Activated T-helper 1 cell treated with anti-CD3 and anti-CD28 coated beads, Interleukin-2, amount 50 U/mL, for 16 hours (primary cell): ENCODE results near the gene TCF4.

Source experiments
- DNase-seq, 2 donors: peaks; one replicate each; pipeline ENCODE4 v3.0.0-alpha.2; 2020; ENCODE audit warnings: low read depth in 1 of 2, low spot score in 1 of 2

Gene TCF4

GRCh38 chr18:55547705-55548056, 40.3 kb downstream of the TCF4 start:
- DNase-seq, result no peak

GRCh38 chr18:55546851-55547704, 40.9 kb downstream of the TCF4 start:
- no peak for DNase-seq

- no peak for DNase-seq
Measured at GRCh38 chr18:55544014-55544413, 44.0 kb downstream of the TCF4 start.

- DNase-seq, result no peak
Measured at GRCh38 chr18:55543130-55543704, 44.8 kb downstream of the TCF4 start.

GRCh38 chr18:55541571-55541970, 46.4 kb downstream of the TCF4 start:
- no peak for DNase-seq

- no peak for DNase-seq
Measured at GRCh38 chr18:55539240-55539639, 48.8 kb downstream of the TCF4 start.

- no peak for DNase-seq
Measured at GRCh38 chr18:55534996-55535395, 53.0 kb downstream of the TCF4 start.

- DNase-seq, result no peak
Measured at GRCh38 chr18:55534547-55534946, 53.4 kb downstream of the TCF4 start.

GRCh38 chr18:55530166-55530565, 57.8 kb downstream of the TCF4 start:
- no peak for DNase-seq

GRCh38 chr18:55529581-55529980, 58.4 kb downstream of the TCF4 start:
- no peak for DNase-seq

- no peak for DNase-seq
Measured at GRCh38 chr18:55525845-55526244, 62.1 kb downstream of the TCF4 start.

- DNase-seq, result no peak
Measured at GRCh38 chr18:55524353-55525073, 63.5 kb downstream of the TCF4 start.

- DNase-seq, result no peak
Measured at GRCh38 chr18:55523001-55523400, 65.0 kb downstream of the TCF4 start.

GRCh38 chr18:55522011-55522410, 66.0 kb downstream of the TCF4 start:
- no peak for DNase-seq

- no peak for DNase-seq
Measured at GRCh38 chr18:55517055-55517454, 70.9 kb downstream of the TCF4 start.

- DNase-seq, result no peak
Measured at GRCh38 chr18:55515941-55516710, 71.9 kb downstream of the TCF4 start.

- no peak for DNase-seq
Measured at GRCh38 chr18:55515214-55515613, 72.8 kb downstream of the TCF4 start.

- no peak for DNase-seq
Measured at GRCh38 chr18:55513161-55513560, 74.8 kb downstream of the TCF4 start.

GRCh38 chr18:55511277-55511676, 76.7 kb downstream of the TCF4 start:
- DNase-seq, result no peak

GRCh38 chr18:55510809-55511208, 77.2 kb downstream of the TCF4 start:
- DNase-seq, result no peak

GRCh38 chr18:55509631-55510324, 78.2 kb downstream of the TCF4 start:
- DNase-seq, result no peak
